Right renal pelvis (tissue), 4 donors: ENCODE results near the gene SCYGR7. TPM values are rescaled to one million over a fixed set of nuclear protein-coding genes. Genes with fewer than 3 reads are reported as not detected.
A peak's percentile ranks its signal among the peaks of the same experiment; 100 is the strongest.
"Not testable (repeated sequence)": the region's sequence is repeated elsewhere in the genome, so short reads cannot be mapped to it uniquely, and the experiment has no call there.

Source experiments
- DNase-seq, 4 donors: peaks; one replicate each; pipeline ENCODE4 v3.0.0-alpha.2; 2013; ENCODE audit warnings: low read depth in 4 of 4, low spot score in 3 of 4, missing footprints in 1 of 4
- polyA plus RNA-seq, 4 donors: library from polyadenylated mRNA; unstranded; fragments of 120-200 nt; gene quantifications; one replicate each; pipeline ENCODE4 v1.2.1, GENCODE V29; 2013; ENCODE audit not compliant: insufficient read length in 4 of 4

The SCYGR7 gene
- polyA plus RNA-seq: not detected

GRCh38 chr2:227728035-227728434, at the start of gene SCYGR7:
Gene SCYGR7 (plus strand): TSS chr2:227728335. CDS start chr2:227728335, 0 bp downstream.
- no peak for DNase-seq

- DNase-seq: no peak
Observed at GRCh38 chr2:227684258-227684657, 43.9 kb upstream of the SCYGR7 start.

- DNase-seq: no peak
Observed at GRCh38 chr2:227687189-227687588, 40.9 kb upstream of the SCYGR7 start.

- no peak for DNase-seq
Observed at GRCh38 chr2:227696990-227697679, 31.0 kb upstream of the SCYGR7 start.

- DNase-seq: no peak
Observed at GRCh38 chr2:227701556-227701955, 26.6 kb upstream of the SCYGR7 start.

GRCh38 chr2:227703280-227703732, 24.8 kb upstream of the SCYGR7 start:
- no peak for DNase-seq

GRCh38 chr2:227703961-227704360, 24.2 kb upstream of the SCYGR7 start:
- no peak for DNase-seq

- no peak for DNase-seq
Observed at GRCh38 chr2:227706859-227707258, 21.3 kb upstream of the SCYGR7 start.

GRCh38 chr2:227707390-227707789, 20.7 kb upstream of the SCYGR7 start:
- no peak for DNase-seq

- DNase-seq: no peak
Observed at GRCh38 chr2:227710986-227711385, 17.1 kb upstream of the SCYGR7 start.

GRCh38 chr2:227713291-227713690, 14.8 kb upstream of the SCYGR7 start:
- DNase-seq: no peak

- no peak for DNase-seq
Observed at GRCh38 chr2:227716501-227716900, 11.6 kb upstream of the SCYGR7 start.

GRCh38 chr2:227717687-227718567, 10.2 kb upstream of the SCYGR7 start, which contains the start of gene SLC19A3:
Gene SLC19A3 (minus strand): TSS chr2:227718028. CDS start chr2:227702318, 15,710 bp downstream.
- peak; percentile 50 to 59 (median 52) for DNase-seq

GRCh38 chr2:227719641-227720040, 8.5 kb upstream of the SCYGR7 start:
- DNase-seq: no peak

- DNase-seq: no peak
Observed at GRCh38 chr2:227720680-227721079, 7.5 kb upstream of the SCYGR7 start.

GRCh38 chr2:227722821-227723220, 5.3 kb upstream of the SCYGR7 start:
- not testable (repeated sequence) for DNase-seq

- no peak for DNase-seq
Observed at GRCh38 chr2:227724394-227725039, 3.6 kb upstream of the SCYGR7 start, which contains the start of gene SCYGR6. Gene SCYGR6 (minus strand): TSS chr2:227724757. CDS start chr2:227724757, 0 bp downstream.

- DNase-seq: no peak
Observed at GRCh38 chr2:227739351-227739750, 11.2 kb downstream of the SCYGR7 start.

GRCh38 chr2:227740705-227741104, 12.6 kb downstream of the SCYGR7 start:
- not testable (repeated sequence) for DNase-seq

GRCh38 chr2:227745594-227745993, 17.5 kb downstream of the SCYGR7 start, which contains the start of gene SCYGR8:
Gene SCYGR8 (plus strand): TSS chr2:227745894. CDS start chr2:227745894, 0 bp downstream.
- no peak for DNase-seq

GRCh38 chr2:227748079-227748478, 19.9 kb downstream of the SCYGR7 start:
- no peak for DNase-seq
